K562 (cell line): ENCODE data around the gene NAGLU. TPM values are rescaled to one million over a fixed set of nuclear protein-coding genes. Genes with fewer than 3 reads are reported as not detected.

Source experiments
- ATAC-seq: fragments of 200-7000 bp; cut with Tn5 transposase; 3 replicates; pipeline ENCODE4 v1.9.1; 2020; ENCODE audit warnings: moderate library complexity
- BruUV-seq: library from RNA; stranded (reverse); fragments of 400-500 nt; replicated peaks from 2 replicates; lab custom pipeline; 2021; lab: Mats Ljungman, UMichigan
- CTCF ChIA-PET: fragments of 300-600 bp; formaldehyde crosslinking; extraction: SDS; loops from one replicate; lab custom pipeline; 2021; ENCODE audit warnings: low intra/inter-chr PET ratio; lab: Yijun Ruan, JAX
- POLR2A ChIA-PET: fragments of 300-600, 350-650 bp; sonication (Branson Sonifier 250); formaldehyde crosslinking; extraction: SDS; loops from one replicate; lab custom pipeline; 2021; ENCODE audit warnings: antibody characterized with exemption, inconsistent platforms; lab: Yijun Ruan, JAX
- DNase-seq, 4 experiments: peaks; one replicate each; pipeline versions ENCODE4 v3.0.0 to v3.0.0-alpha.2; 2011 to 2018; ENCODE audit warnings: low spot score in 3 of 4, mixed read lengths in 3 of 4; ENCODE audit errors: extremely low read depth in 1 of 4
- FAIRE-seq: peaks from 2 replicates; lab custom pipeline; 2011; peaks lifted over from hg19 to GRCh38; lab: Jason Lieb, UNC
- H2AFZ ChIP-seq: 2 replicates; pipeline ENCODE4 v1.6.0; 2011; ENCODE audit warnings: low read depth, low read length, control low read depth, inconsistent platforms
- H3K27ac ChIP-seq: fragments of 200-600 bp; 3 replicates; pipeline ENCODE4 v1.8.0; 2011; ENCODE audit warnings: low read depth, mild to moderate bottlenecking, control low read depth, inconsistent platforms, low read length, moderate library complexity, mixed read lengths; ENCODE audit errors: extremely low read depth
- H3K27me3 ChIP-seq, 2 experiments: fragments of 300-600 bp in 1 of 2; 2 replicates in 1 of 2; 3 replicates in 1 of 2; pipeline versions ENCODE4 v1.6.0 to v1.8.0; 2011; ENCODE audit warnings: inconsistent platforms in 2 of 2, low read length in 2 of 2, mild to moderate bottlenecking in 1 of 2, mixed read lengths in 1 of 2, moderate library complexity in 1 of 2; ENCODE audit not compliant: control insufficient read depth in 2 of 2, insufficient read depth in 2 of 2
- H3K36me3 ChIP-seq: fragments of 300-600 bp; 3 replicates; pipeline ENCODE4 v1.8.0; 2011; ENCODE audit warnings: mild to moderate bottlenecking, low read length, inconsistent platforms; ENCODE audit not compliant: control insufficient read depth, insufficient read depth
- H3K4me1 ChIP-seq, 2 experiments: fragments of 200-600 bp in 1 of 2; replicated peaks in 1 of 2; 2 replicates in 1 of 2; 3 replicates in 1 of 2; pipeline versions ENCODE4 v1.5.1 to v1.8.0; 2011; ENCODE audit warnings: inconsistent platforms in 2 of 2, low read length in 2 of 2, mild to moderate bottlenecking in 1 of 2, mixed read lengths in 1 of 2, moderate library complexity in 1 of 2; ENCODE audit not compliant: control insufficient read depth in 2 of 2, insufficient read depth in 2 of 2
- H3K4me2 ChIP-seq: 2 replicates; pipeline ENCODE4 v1.6.1; 2011; ENCODE audit warnings: low read length, control low read depth, inconsistent platforms, mixed read lengths; ENCODE audit not compliant: insufficient read depth
- H3K4me3 ChIP-seq: fragments of 200-600 bp; sonication (generic), shearing (Covaris generic); 2 replicates; pipeline ENCODE4 v1.5.1; 2016; ENCODE audit warnings: control low read depth, inconsistent platforms
- H3K79me2 ChIP-seq: fragments of 200-600 bp; 3 replicates; pipeline ENCODE4 v1.8.0; 2011; ENCODE audit warnings: low read length, inconsistent platforms; ENCODE audit not compliant: control insufficient read depth, insufficient read depth
- H3K9ac ChIP-seq, 2 experiments: 2 replicates each; pipeline versions ENCODE4 v1.6.0 to v1.6.1; 2011; ENCODE audit warnings: low read depth in 2 of 2, low read length in 2 of 2, control low read depth in 1 of 2, inconsistent platforms in 1 of 2, mild to moderate bottlenecking in 1 of 2, mixed read lengths in 1 of 2; ENCODE audit not compliant: insufficient read depth in 1 of 2
- H3K9me1 ChIP-seq: one replicate; pipeline ENCODE4 v1.6.0; 2011; ENCODE audit warnings: inconsistent platforms, mild to moderate bottlenecking, low read length, moderate library complexity; ENCODE audit not compliant: control insufficient read depth, insufficient read depth
- H3K9me3 ChIP-seq: replicated peaks from 2 replicates; pipeline ENCODE4 v1.5.1; 2011; ENCODE audit warnings: low read depth, low read length, inconsistent platforms; ENCODE audit not compliant: control insufficient read depth, insufficient read depth
- H4K20me1 ChIP-seq: replicated peaks from 2 replicates; pipeline ENCODE4 v1.6.1; 2011; ENCODE audit warnings: low read length, inconsistent platforms, mixed read lengths; ENCODE audit not compliant: control insufficient read depth, insufficient read depth
- ATF1 ChIP-seq, 2 experiments: fragments of 450-650 bp in 1 of 2; IDR thresholded peaks; 2 replicates each; pipeline ENCODE4 v1.6.1; 2016; ENCODE audit warnings: missing compliant biosample characterization in 1 of 2, missing genetic modification characterization in 1 of 2
- CHAMP1 ChIP-seq: fragments of 450-650 bp; IDR thresholded peaks from 2 replicates; pipeline ENCODE4 v1.6.1; 2016; ENCODE audit warnings: mild to moderate bottlenecking
- E2F3 ChIP-seq: fragments of 250-450 bp; sonication (Bioruptor Pico); IDR thresholded peaks from 2 replicates; pipeline ENCODE4 v1.4.0; 2020; ENCODE audit warnings: mild to moderate bottlenecking
- EGR1 ChIP-seq: fragments of 450-650 bp; conservative IDR thresholded peaks from 2 replicates; pipeline ENCODE4 v1.6.1; 2017; ENCODE audit warnings: mild to moderate bottlenecking
- EP300 ChIP-seq: IDR thresholded peaks from 2 replicates; pipeline ENCODE4 v1.6.1; 2012; ENCODE audit warnings: low read length, improper control_type of control experiment
- HMGN3 ChIP-seq: IDR thresholded peaks from 2 replicates; pipeline ENCODE4 v1.6.1; 2011; ENCODE audit warnings: borderline replicate concordance, low read depth, mild to moderate bottlenecking, mixed read lengths, low read length; ENCODE audit not compliant: insufficient read length; ENCODE audit errors: extremely low read depth
- IFI16 ChIP-seq: fragments of 250-450 bp; sonication (Bioruptor Pico); IDR thresholded peaks from 2 replicates; pipeline ENCODE4 v2.1.2; 2022; ENCODE audit warnings: mild to moderate bottlenecking, inconsistent platforms
- KLF10 ChIP-seq: fragments of 250-450 bp; sonication (Bioruptor Pico); IDR thresholded peaks from 2 replicates; pipeline ENCODE4 v1.6.1; 2021; ENCODE audit warnings: matching md5 sums
- NKRF ChIP-seq: fragments of 450-650 bp; IDR thresholded peaks from 2 replicates; pipeline ENCODE4 v1.6.1; 2016; ENCODE audit warnings: borderline replicate concordance
- POLR2AphosphoS5 ChIP-seq: IDR thresholded peaks from 2 replicates; pipeline ENCODE4 v1.6.1; 2011; ENCODE audit warnings: mild to moderate bottlenecking, low read depth, low read length, moderate library complexity; ENCODE audit not compliant: control insufficient read depth, insufficient read depth
- TCF3 ChIP-seq: sonication (generic); formaldehyde crosslinking; IDR thresholded peaks from 2 replicates; pipeline ENCODE4 v1.4.0; 2020; ENCODE audit warnings: mild to moderate bottlenecking, missing genetic modification reagents
- WHSC1 ChIP-seq: IDR thresholded peaks from one replicate; pipeline ENCODE4 v1.6.1; 2012; ENCODE audit warnings: low read length, control low read depth, inconsistent platforms
- ZBTB26 ChIP-seq: fragments of 450-650 bp; formaldehyde crosslinking; IDR thresholded peaks from 2 replicates; pipeline ENCODE4 v1.4.0; 2022; ENCODE audit warnings: missing genetic modification characterization
- ZBTB43 ChIP-seq: sonication (generic); formaldehyde crosslinking; IDR thresholded peaks from 2 replicates; pipeline ENCODE4 v1.8.0; 2023; ENCODE audit warnings: mild to moderate bottlenecking, missing genetic modification reagents
- ZBTB7A ChIP-seq: IDR thresholded peaks from 2 replicates; pipeline ENCODE4 v1.6.1; 2011; ENCODE audit warnings: low read depth, mild to moderate bottlenecking, low read length, moderate library complexity, borderline replicate concordance; ENCODE audit not compliant: control insufficient read depth
- ZNF764 ChIP-seq: fragments of 250-450 bp; sonication (Bioruptor Pico); IDR thresholded peaks from 2 replicates; pipeline ENCODE4 v1.4.0; 2020; ENCODE audit warnings: low read depth, mild to moderate bottlenecking, moderate library complexity
- WGBS: fragments of 100-300 bp; shearing (Covaris generic); methylation state at CpG from one replicate; pipeline ENCODE4 v1.1.6; 2016; ENCODE audit warnings: low coverage, mixed read lengths; ENCODE audit not compliant: insufficient coverage; ENCODE audit errors: missing lambda C conversion rate; 5-methylcytosine and 5-hydroxymethylcytosine counted together
- in situ Hi-C: fragments of 300-500 bp; cut with MboI; formaldehyde crosslinking; loops from 4 replicates; pipeline ENCODE4 v1.15.0; 2018; ENCODE audit warnings: inconsistent platforms, mixed read lengths
- intact Hi-C: fragments of 100-400 bp; cut with micrococcal nuclease; formaldehyde crosslinking; loops from 2 replicates; pipeline ENCODE4 v1.14.2; 2022
- polyA plus RNA-seq, 8 experiments: library from polyadenylated mRNA; depleted of rRNA in 4 of 8; stranded (reverse) in 5 of 8; unstranded in 3 of 8; fragments of >200 nt; fragmentation: Nextera tagmentation in 2 of 8; fragmentation: Illumina TruSeq in 1 of 8; extraction: Ambion mirVana in 2 of 8; extraction: Trizol in 1 of 8; gene quantifications; 2 replicates each; pipeline versions ENCODE4 v1.2.1 to v1.2.3, GENCODE V29; 2011 to 2014; ENCODE audit warnings: inconsistent platforms in 1 of 8, missing spikeins in 1 of 8
- total RNA-seq, 7 experiments: library from RNA; depleted of rRNA in 6 of 7; stranded (reverse); fragments of >200 nt in 6 of 7; fragmentation: Illumina TruSeq in 2 of 7; extraction: Trizol in 2 of 7; gene quantifications; 2 replicates each; pipeline versions ENCODE4 v1.2.1 to v1.2.3, GENCODE V29; 2011 to 2021; ENCODE audit warnings: low replicate concordance in 1 of 7

Gene NAGLU
- total and polyA plus RNA-seq, 9 of the 15 experiments (the other 6 are each of a cell fraction or from before 2014, with no cell fraction given): 0.04 to 21.5 (median 8.5) TPM

GRCh38 chr17:42520540-42520951 is 15.5 kb upstream of the NAGLU start:
- DNase-seq (peak in 3 of 4 experiments; percentile 48 to 57 (median 50)), FAIRE-seq (no peak), ATAC-seq (peak; percentile 15; the same call in 2 of the 3 replicates)
- H3K9me1 ChIP-seq: peaks cover 7% of the 10 kb centered on the region
- CTCF ChIA-PET: interaction anchor here (1.3 kb wide), 1 partner anchor 198 kb away, joined by 3 read pairs; no protein-coding TSS in a partner anchor
- H3K36me3 ChIP-seq: peaks cover 72% of the 10 kb centered on the region
- peaks cover 51 to 68% of the 10 kb centered on the region in 2 experiments for H3K4me1 ChIP-seq
- peak overlapping the region in 1 of 2 experiments; percentile 62; a peak in 1 of 4 replicates for H3K9ac ChIP-seq
- POLR2A ChIA-PET: interaction anchor here (0.6 to 3.9 kb wide), 14 partner anchors 9 to 208 kb away, joined by 3 to 15 read pairs (median 4); partner anchors contain the start of genes CAVIN1 and NAGLU
- no peak overlapping the region for H3K4me3 ChIP-seq
- H2AFZ ChIP-seq: no peak overlapping the region
- H3K27ac ChIP-seq: peak overlapping the region; percentile 86; the same call in 2 of the 3 replicates
- no TSS peak for BruUV-seq
- no peaks in the 10 kb centered on the region for H3K9me3 ChIP-seq
- H3K4me2 ChIP-seq: no peak overlapping the region
- in situ Hi-C loops (no loop called here), intact Hi-C loops (no loop called here)
- peaks cover 11% of the 10 kb centered on the region; the same call in 1 of the 3 replicates for H3K79me2 ChIP-seq
- no peaks in the 10 kb centered on the region for H3K27me3 ChIP-seq
- 76% methylated on average over 9 of the region's 9 CpGs for WGBS
- no peaks in the 10 kb centered on the region for H4K20me1 ChIP-seq
- TF ChIP-seq IFI16: no peak
- no peak for TF ChIP-seq EP300
- TF ChIP-seq HMGN3: no peak
- TF ChIP-seq EGR1: no peak
- no peak for TF ChIP-seq ATF1 (CRISPR knock-in tag; IDR thresholded peaks at IDR 0.05)
- TF ChIP-seq ATF1 (tag; IDR thresholded peaks at IDR 0.05): no peak
- no peak for TF ChIP-seq CHAMP1
- no peak for TF ChIP-seq TCF3 (CRISPR knock-in tag)
- no peak for TF ChIP-seq WHSC1
- 0 out of 2 replicates have a peak, but pooled peaks have one; percentile 22 for TF ChIP-seq ZNF764 (CRISPR knock-in tag)
- TF ChIP-seq ZBTB7A: peak; percentile 89
- no peak for TF ChIP-seq NKRF
- TF ChIP-seq POLR2AphosphoS5: peak; percentile 28; the same call in 1 of the 2 replicates
- no peak for TF ChIP-seq ZBTB43
- no peak for TF ChIP-seq KLF10 (CRISPR knock-in tag)
- TF ChIP-seq ZBTB26 (CRISPR knock-in tag): no peak
- no peak for TF ChIP-seq E2F3 (CRISPR knock-in tag)
